ENCODE data around the gene GLI3.

DNA sequence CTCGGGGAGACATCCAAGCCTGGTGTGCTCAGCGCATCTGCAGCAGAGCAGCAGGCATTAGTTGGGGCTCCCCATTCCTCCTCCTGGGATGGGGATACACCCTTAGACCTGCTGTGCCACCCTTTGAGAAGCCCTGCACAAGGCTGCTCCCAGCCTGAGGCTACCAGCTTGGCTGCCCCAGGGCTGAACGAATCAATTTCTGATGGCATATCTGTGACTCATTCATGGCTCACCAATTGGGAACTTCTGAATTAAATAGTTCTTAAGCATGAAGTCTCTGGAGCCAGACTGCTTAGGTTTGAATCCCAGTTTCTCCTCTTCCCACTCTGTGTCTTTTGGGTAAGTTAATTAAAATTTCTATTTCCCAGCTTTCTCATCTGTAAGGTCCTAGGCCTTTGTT lies 16.3 kb upstream of the GLI3 start:
- TF ChIP-seq, protein P1, sequence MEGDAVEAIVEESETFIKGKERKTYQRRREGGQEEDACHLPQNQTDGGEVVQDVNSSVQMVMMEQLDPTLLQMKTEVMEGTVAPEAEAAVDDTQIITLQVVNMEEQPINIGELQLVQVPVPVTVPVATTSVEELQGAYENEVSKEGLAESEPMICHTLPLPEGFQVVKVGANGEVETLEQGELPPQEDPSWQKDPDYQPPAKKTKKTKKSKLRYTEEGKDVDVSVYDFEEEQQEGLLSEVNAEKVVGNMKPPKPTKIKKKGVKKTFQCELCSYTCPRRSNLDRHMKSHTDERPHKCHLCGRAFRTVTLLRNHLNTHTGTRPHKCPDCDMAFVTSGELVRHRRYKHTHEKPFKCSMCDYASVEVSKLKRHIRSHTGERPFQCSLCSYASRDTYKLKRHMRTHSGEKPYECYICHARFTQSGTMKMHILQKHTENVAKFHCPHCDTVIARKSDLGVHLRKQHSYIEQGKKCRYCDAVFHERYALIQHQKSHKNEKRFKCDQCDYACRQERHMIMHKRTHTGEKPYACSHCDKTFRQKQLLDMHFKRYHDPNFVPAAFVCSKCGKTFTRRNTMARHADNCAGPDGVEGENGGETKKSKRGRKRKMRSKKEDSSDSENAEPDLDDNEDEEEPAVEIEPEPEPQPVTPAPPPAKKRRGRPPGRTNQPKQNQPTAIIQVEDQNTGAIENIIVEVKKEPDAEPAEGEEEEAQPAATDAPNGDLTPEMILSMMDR (IDR thresholded peaks at IDR 0.05): no peak
- TF ChIP-seq POLR2A (IDR thresholded peaks at IDR 0.05; ENCODE audit: low read length) (no peak), CHD2 (IDR thresholded peaks at IDR 0.05; ENCODE audit: low read length, partially characterized antibody) (no peak), BHLHE40 (IDR thresholded peaks at IDR 0.05; ENCODE audit: low read depth, low read length) (no peak), HOXA7 (CRISPR knock-in tag; IDR thresholded peaks at IDR 0.05) (no peak), EP300 (IDR thresholded peaks at IDR 0.05) (no peak), RAD21 (conservative IDR thresholded peaks at IDR 0.05 in 1 of 2, IDR thresholded peaks at IDR 0.05 in 1 of 2) (no peak), EHMT2 (IDR thresholded peaks at IDR 0.05; ENCODE audit: low read depth) (no peak), SMC3 (IDR thresholded peaks at IDR 0.05) (no peak), JUNB (IDR thresholded peaks at IDR 0.05) (no peak)
- TF ChIP-seq, protein P2, sequence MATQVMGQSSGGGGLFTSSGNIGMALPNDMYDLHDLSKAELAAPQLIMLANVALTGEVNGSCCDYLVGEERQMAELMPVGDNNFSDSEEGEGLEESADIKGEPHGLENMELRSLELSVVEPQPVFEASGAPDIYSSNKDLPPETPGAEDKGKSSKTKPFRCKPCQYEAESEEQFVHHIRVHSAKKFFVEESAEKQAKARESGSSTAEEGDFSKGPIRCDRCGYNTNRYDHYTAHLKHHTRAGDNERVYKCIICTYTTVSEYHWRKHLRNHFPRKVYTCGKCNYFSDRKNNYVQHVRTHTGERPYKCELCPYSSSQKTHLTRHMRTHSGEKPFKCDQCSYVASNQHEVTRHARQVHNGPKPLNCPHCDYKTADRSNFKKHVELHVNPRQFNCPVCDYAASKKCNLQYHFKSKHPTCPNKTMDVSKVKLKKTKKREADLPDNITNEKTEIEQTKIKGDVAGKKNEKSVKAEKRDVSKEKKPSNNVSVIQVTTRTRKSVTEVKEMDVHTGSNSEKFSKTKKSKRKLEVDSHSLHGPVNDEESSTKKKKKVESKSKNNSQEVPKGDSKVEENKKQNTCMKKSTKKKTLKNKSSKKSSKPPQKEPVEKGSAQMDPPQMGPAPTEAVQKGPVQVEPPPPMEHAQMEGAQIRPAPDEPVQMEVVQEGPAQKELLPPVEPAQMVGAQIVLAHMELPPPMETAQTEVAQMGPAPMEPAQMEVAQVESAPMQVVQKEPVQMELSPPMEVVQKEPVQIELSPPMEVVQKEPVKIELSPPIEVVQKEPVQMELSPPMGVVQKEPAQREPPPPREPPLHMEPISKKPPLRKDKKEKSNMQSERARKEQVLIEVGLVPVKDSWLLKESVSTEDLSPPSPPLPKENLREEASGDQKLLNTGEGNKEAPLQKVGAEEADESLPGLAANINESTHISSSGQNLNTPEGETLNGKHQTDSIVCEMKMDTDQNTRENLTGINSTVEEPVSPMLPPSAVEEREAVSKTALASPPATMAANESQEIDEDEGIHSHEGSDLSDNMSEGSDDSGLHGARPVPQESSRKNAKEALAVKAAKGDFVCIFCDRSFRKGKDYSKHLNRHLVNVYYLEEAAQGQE (IDR thresholded peaks at IDR 0.05): no peak
- TF ChIP-seq, protein P3, sequence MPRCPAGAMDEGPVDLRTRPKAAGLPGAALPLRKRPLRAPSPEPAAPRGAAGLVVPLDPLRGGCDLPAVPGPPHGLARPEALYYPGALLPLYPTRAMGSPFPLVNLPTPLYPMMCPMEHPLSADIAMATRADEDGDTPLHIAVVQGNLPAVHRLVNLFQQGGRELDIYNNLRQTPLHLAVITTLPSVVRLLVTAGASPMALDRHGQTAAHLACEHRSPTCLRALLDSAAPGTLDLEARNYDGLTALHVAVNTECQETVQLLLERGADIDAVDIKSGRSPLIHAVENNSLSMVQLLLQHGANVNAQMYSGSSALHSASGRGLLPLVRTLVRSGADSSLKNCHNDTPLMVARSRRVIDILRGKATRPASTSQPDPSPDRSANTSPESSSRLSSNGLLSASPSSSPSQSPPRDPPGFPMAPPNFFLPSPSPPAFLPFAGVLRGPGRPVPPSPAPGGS (IDR thresholded peaks at IDR 0.05): no peak
- TF ChIP-seq, protein P4, sequence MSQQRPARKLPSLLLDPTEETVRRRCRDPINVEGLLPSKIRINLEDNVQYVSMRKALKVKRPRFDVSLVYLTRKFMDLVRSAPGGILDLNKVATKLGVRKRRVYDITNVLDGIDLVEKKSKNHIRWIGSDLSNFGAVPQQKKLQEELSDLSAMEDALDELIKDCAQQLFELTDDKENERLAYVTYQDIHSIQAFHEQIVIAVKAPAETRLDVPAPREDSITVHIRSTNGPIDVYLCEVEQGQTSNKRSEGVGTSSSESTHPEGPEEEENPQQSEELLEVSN (IDR thresholded peaks at IDR 0.05; ENCODE audit: borderline replicate concordance, low read depth): no peak
